Measurements from ENCODE around the gene KCNJ9. TPM values are rescaled to one million over a fixed set of nuclear protein-coding genes. Genes with fewer than 3 reads are reported as not detected.

The KCNJ9 gene
- polyA plus RNA-seq, 3 donors: not detected

- H3K9me3 Mint-ChIP-seq: peaks cover 0 to 2% (median 0%) of the 10 kb centered on the region in 7 donors
- no peak overlapping the region for H3K9ac ChIP-seq (ENCODE audit: insufficient read depth, low read length, poor library complexity, severe bottlenecking)
- H3K27me3 ChIP-seq (ENCODE audit: control insufficient read depth in 2 of 2, insufficient read depth in 2 of 2, low read length in 2 of 2): no peaks in the 10 kb centered on the region
- H3K9me3 ChIP-seq (replicated peaks in 1 of 2; ENCODE audit: control insufficient read depth in 1 of 2, insufficient read depth in 1 of 2, low read length in 2 of 2): no peaks in the 10 kb centered on the region
- H3K4me3 Mint-ChIP-seq: no peak overlapping the region
- no peak overlapping the region for H2AFZ ChIP-seq (ENCODE audit: insufficient read depth, low read depth, low read length, poor library complexity, severe bottlenecking)
- no peaks in the 10 kb centered on the region for H3K36me3 Mint-ChIP-seq
- H3K4me1 Mint-ChIP-seq: peaks cover 1% of the 10 kb centered on the region
- no peak overlapping the region for H3K27ac Mint-ChIP-seq
- peaks cover 0 to 7% (median 3%) of the 10 kb centered on the region in 3 donors for H3K27me3 Mint-ChIP-seq (ENCODE audit: low read depth in 3 of 3)
- no peak overlapping the region for H3K4me3 ChIP-seq (replicated peaks in 1 of 3; ENCODE audit: low read depth in 2 of 3, low read length in 3 of 3)
- DNase-seq: no peak
- TF ChIP-seq CTCF (IDR thresholded peaks at IDR 0.05): no peak
- intact Hi-C loops (cut with micrococcal nuclease): no loop called here
- H3K36me3 ChIP-seq (replicated peaks in 1 of 2; ENCODE audit: control insufficient read depth in 1 of 2, insufficient read depth in 2 of 2, low read length in 2 of 2): no peaks in the 10 kb centered on the region
- peaks cover 5 to 7% of the 10 kb centered on the region in 2 donors for H3K4me1 ChIP-seq (ENCODE audit: control insufficient read depth in 1 of 2, insufficient read depth in 2 of 2, low read length in 2 of 2)
- WGBS (ENCODE audit: insufficient coverage): 98% methylated on average over 8 of the region's 16 CpGs
- no peaks in the 10 kb centered on the region for H4K20me1 ChIP-seq (ENCODE audit: insufficient read depth, low read length)
- no peak overlapping the region for H3K4me2 ChIP-seq (replicated peaks; ENCODE audit: extremely low read depth, low read length, poor library complexity, severe bottlenecking)
- no peak overlapping the region for H3K27ac ChIP-seq (ENCODE audit: low read depth in 1 of 2, low read length in 2 of 2)
- H3K79me2 ChIP-seq (ENCODE audit: insufficient read depth, low read length): no peaks in the 10 kb centered on the region
Observed at GRCh38 chr1:160122978-160123495, 41.7 kb downstream of the KCNJ9 start.

- no peak overlapping the region for H3K9ac ChIP-seq (ENCODE audit: insufficient read depth, low read length, poor library complexity, severe bottlenecking)
- H3K79me2 ChIP-seq (ENCODE audit: insufficient read depth, low read length): no peaks in the 10 kb centered on the region
- Mint-ChIP-seq H3K4me3 (no peak overlapping the region), H3K9me3 (peaks cover 0 to 2% (median 0%) of the 10 kb centered on the region in 7 donors), H3K4me1 (peaks cover 1% of the 10 kb centered on the region), H3K36me3 (no peaks in the 10 kb centered on the region), H3K27me3 (ENCODE audit: low read depth in 3 of 3) (peaks cover 0 to 7% (median 3%) of the 10 kb centered on the region in 3 donors), H3K27ac (no peak overlapping the region)
- H3K27ac ChIP-seq (ENCODE audit: low read depth in 1 of 2, low read length in 2 of 2): no peak overlapping the region
- no peak overlapping the region for H2AFZ ChIP-seq (ENCODE audit: insufficient read depth, low read depth, low read length, poor library complexity, severe bottlenecking)
- intact Hi-C loops (cut with micrococcal nuclease): no loop called here
- H3K9me3 ChIP-seq (replicated peaks in 1 of 2; ENCODE audit: control insufficient read depth in 1 of 2, insufficient read depth in 1 of 2, low read length in 2 of 2): no peaks in the 10 kb centered on the region
- H3K4me3 ChIP-seq (replicated peaks in 1 of 3; ENCODE audit: low read depth in 2 of 3, low read length in 3 of 3): no peak overlapping the region
- no peak for DNase-seq
- no peak for TF ChIP-seq CTCF (IDR thresholded peaks at IDR 0.05)
- H4K20me1 ChIP-seq (ENCODE audit: insufficient read depth, low read length): no peaks in the 10 kb centered on the region
- H3K4me1 ChIP-seq (ENCODE audit: control insufficient read depth in 1 of 2, insufficient read depth in 2 of 2, low read length in 2 of 2): peaks cover 5 to 7% of the 10 kb centered on the region in 2 donors
- H3K27me3 ChIP-seq (ENCODE audit: control insufficient read depth in 2 of 2, insufficient read depth in 2 of 2, low read length in 2 of 2): no peaks in the 10 kb centered on the region
- H3K36me3 ChIP-seq (replicated peaks in 1 of 2; ENCODE audit: control insufficient read depth in 1 of 2, insufficient read depth in 2 of 2, low read length in 2 of 2): no peaks in the 10 kb centered on the region
- no peak overlapping the region for H3K4me2 ChIP-seq (replicated peaks; ENCODE audit: extremely low read depth, low read length, poor library complexity, severe bottlenecking)
Observed at GRCh38 chr1:160123726-160124125, 42.4 kb downstream of the KCNJ9 start.

Measured in CD14-positive monocyte (primary cell).